Measurements from ENCODE around the gene DOP1A.

GRCh38 chr6:83190626-83191025 lies 123.2 kb downstream of the DOP1A start:
- no peak for TF ChIP-seq POLR2AphosphoS5 (IDR thresholded peaks at IDR 0.05; ENCODE audit: low read depth, low read length)
- no peak for TF ChIP-seq REST (IDR thresholded peaks at IDR 0.05; ENCODE audit: insufficient read depth in 1 of 2, low read depth in 2 of 2, low read length in 2 of 2)
- no peak for TF ChIP-seq TAF1 (IDR thresholded peaks at IDR 0.05; ENCODE audit: borderline replicate concordance, insufficient read depth, low read length)
- no peak for TF ChIP-seq FOXP2 (optimal IDR thresholded peaks at IDR 0.05; ENCODE audit: borderline replicate concordance, extremely low read depth, extremely low read length, insufficient read depth)
- TF ChIP-seq SIN3A (IDR thresholded peaks at IDR 0.05; ENCODE audit: borderline replicate concordance, insufficient read depth, low read length), result no peak
